GM23338 (cell line): Measurements from ENCODE around the gene CEP295NL. TPM values are rescaled to one million over a fixed set of nuclear protein-coding genes. Genes with fewer than 3 reads are reported as not detected.
A peak's percentile ranks its signal among the peaks of the same experiment; 100 is the strongest.

Source experiments
- ATAC-seq: fragments of 200-7000 bp; cut with Tn5 transposase; 3 replicates; pipeline ENCODE4 v1.9.1; 2020
- DNase-seq: peaks from one replicate; pipeline ENCODE4 v3.0.0-alpha.2; 2015; ENCODE audit warnings: low spot score
- H2AFZ ChIP-seq: fragments of 200-600 bp; sonication (generic); 2 replicates; pipeline ENCODE4 v1.8.0; 2016; ENCODE audit warnings: antibody characterized with exemption, mild to moderate bottlenecking, moderate library complexity
- H3F3A ChIP-seq: fragments of 200-600 bp; sonication (generic); replicated peaks from 2 replicates; pipeline ENCODE4 v1.8.0; 2017; ENCODE audit warnings: antibody characterized with exemption, mixed run types, low read depth
- H3K27ac ChIP-seq: fragments of 200-600 bp; sonication (generic); 2 replicates; pipeline ENCODE4 v1.6.1; 2016; ENCODE audit warnings: low read depth
- H3K27me3 ChIP-seq: fragments of 200-600 bp; sonication (generic); 2 replicates; pipeline ENCODE4 v1.8.0; 2016; ENCODE audit warnings: mild to moderate bottlenecking, mixed run types, moderate library complexity; ENCODE audit not compliant: insufficient read depth
- H3K36me3 ChIP-seq: fragments of 200-600 bp; sonication (generic); 2 replicates; pipeline ENCODE4 v1.8.0; 2016; ENCODE audit warnings: mild to moderate bottlenecking; ENCODE audit not compliant: insufficient read depth
- H3K4me1 ChIP-seq: fragments of 200-600 bp; sonication (generic); 2 replicates; pipeline ENCODE4 v1.8.0; 2016; ENCODE audit warnings: mild to moderate bottlenecking, moderate library complexity; ENCODE audit not compliant: insufficient read depth
- H3K4me2 ChIP-seq: fragments of 200-600 bp; sonication (generic); 2 replicates; pipeline ENCODE4 v1.7.1; 2017; ENCODE audit warnings: mixed run types
- H3K4me3 ChIP-seq: fragments of 200-600 bp; sonication (generic); 2 replicates; pipeline ENCODE4 v1.6.1; 2016; ENCODE audit warnings: mixed run types
- H3K79me2 ChIP-seq: fragments of 200-600 bp; sonication (generic); replicated peaks from 2 replicates; pipeline ENCODE4 v1.8.0; 2017; ENCODE audit warnings: mild to moderate bottlenecking; ENCODE audit not compliant: insufficient read depth
- H3K9me2 ChIP-seq: fragments of 200-600 bp; sonication (generic); 2 replicates; pipeline ENCODE4 v1.8.0; 2017; ENCODE audit not compliant: insufficient read depth
- H4K20me1 ChIP-seq: fragments of 200-600 bp; sonication (generic); replicated peaks from 2 replicates; pipeline ENCODE4 v1.8.0; 2017; ENCODE audit warnings: mild to moderate bottlenecking; ENCODE audit not compliant: insufficient read depth
- H3K27ac Mint-ChIP-seq: 2 replicates; pipeline ENCODE4 v1.8.0; 2020; ENCODE audit warnings: inconsistent platforms, mild to moderate bottlenecking, moderate library complexity, mixed read lengths
- H3K27me3 Mint-ChIP-seq: 3 replicates; pipeline ENCODE4 v1.8.0; 2022; ENCODE audit warnings: low read depth, mild to moderate bottlenecking, moderate library complexity, mixed read lengths, inconsistent platforms; ENCODE audit not compliant: insufficient read depth, poor library complexity
- H3K36me3 Mint-ChIP-seq: 3 replicates; pipeline ENCODE4 v1.8.0; 2021; ENCODE audit warnings: low read depth, mild to moderate bottlenecking, inconsistent platforms, moderate library complexity, mixed read lengths
- H3K4me1 Mint-ChIP-seq: 3 replicates; pipeline ENCODE4 v1.8.0; 2020; ENCODE audit warnings: mild to moderate bottlenecking, inconsistent platforms, mixed read lengths
- H3K4me3 Mint-ChIP-seq: 3 replicates; pipeline ENCODE4 v1.8.0; 2021; ENCODE audit warnings: moderate library complexity, mild to moderate bottlenecking, inconsistent platforms, mixed read lengths
- H3K9me3 Mint-ChIP-seq: 3 replicates; pipeline ENCODE4 v1.8.0; 2020; ENCODE audit warnings: moderate library complexity, mild to moderate bottlenecking, inconsistent platforms, mixed read lengths
- CREB1 ChIP-seq: fragments of 250-450 bp; sonication (Bioruptor Pico); IDR thresholded peaks from 2 replicates; pipeline ENCODE4 v1.5.0; 2020; ENCODE audit warnings: low read depth, mild to moderate bottlenecking, moderate library complexity
- EZH2phosphoT487 ChIP-seq: fragments of 200-600 bp; sonication (generic); IDR thresholded peaks from one replicate; pipeline ENCODE4 v1.8.1; 2018; ENCODE audit warnings: antibody characterized with exemption; ENCODE audit not compliant: unreplicated experiment
- JUNB ChIP-seq: IDR thresholded peaks from one replicate; pipeline ENCODE4 v1.6.1; 2016; ENCODE audit warnings: antibody characterized with exemption; ENCODE audit not compliant: unreplicated experiment
- NANOG ChIP-seq: IDR thresholded peaks from 2 replicates; pipeline ENCODE4 v1.6.1; 2016; ENCODE audit warnings: antibody characterized with exemption, borderline replicate concordance
- POLR2AphosphoS5 ChIP-seq: IDR thresholded peaks from 2 replicates; pipeline ENCODE4 v1.6.1; 2016; ENCODE audit warnings: antibody characterized with exemption, low read depth
- STAT1 ChIP-seq: IDR thresholded peaks from one replicate; pipeline ENCODE4 v1.6.1; 2016; ENCODE audit warnings: antibody characterized with exemption; ENCODE audit not compliant: unreplicated experiment
- ZNF331 ChIP-seq: fragments of 250-450 bp; sonication (Bioruptor Pico); IDR thresholded peaks from 2 replicates; pipeline ENCODE4 v1.5.0; 2020; ENCODE audit warnings: low read depth, mild to moderate bottlenecking, moderate library complexity
- polyA plus RNA-seq: library from polyadenylated mRNA; unstranded; fragments of >200 nt; fragmentation: Nextera tagmentation; extraction: Ambion mirVana; gene quantifications from 2 replicates; pipeline ENCODE4 v1.2.1, GENCODE V29; 2016
- total RNA-seq: library from RNA; depleted of rRNA; stranded (reverse); fragments of >200 nt; shearing (Covaris generic); gene quantifications from 2 replicates; pipeline ENCODE4 v1.2.3, GENCODE V29; 2014
- TF ChIP-seq, protein P1 (sequence below): fragments of 250-450 bp; sonication (Bioruptor Pico); IDR thresholded peaks from 2 replicates; pipeline ENCODE4 v1.5.0; 2020; ENCODE audit warnings: mild to moderate bottlenecking, moderate library complexity
- TF ChIP-seq, protein P2 (sequence below), 2 experiments: fragments of 200-600 bp in 1 of 2; sonication (generic) in 1 of 2; conservative IDR thresholded peaks; 2 replicates each; pipeline versions ENCODE4 v1.5.1 to v1.6.1; 2016 to 2017; ENCODE audit warnings: antibody characterized with exemption in 2 of 2, low read depth in 2 of 2, mild to moderate bottlenecking in 2 of 2, moderate library complexity in 1 of 2
- TF ChIP-seq, protein P3 (sequence below): IDR thresholded peaks from 2 replicates; pipeline ENCODE4 v1.6.1; 2016; ENCODE audit warnings: antibody characterized with exemption
- TF ChIP-seq, protein P4 (sequence below): IDR thresholded peaks from one replicate; pipeline ENCODE4 v1.6.1; 2018; ENCODE audit warnings: antibody characterized with exemption; ENCODE audit not compliant: unreplicated experiment

Gene CEP295NL
- total and polyA plus RNA-seq, 2 experiments from 2014 or later = 0.69 TPM; not detected in 1

DNA sequence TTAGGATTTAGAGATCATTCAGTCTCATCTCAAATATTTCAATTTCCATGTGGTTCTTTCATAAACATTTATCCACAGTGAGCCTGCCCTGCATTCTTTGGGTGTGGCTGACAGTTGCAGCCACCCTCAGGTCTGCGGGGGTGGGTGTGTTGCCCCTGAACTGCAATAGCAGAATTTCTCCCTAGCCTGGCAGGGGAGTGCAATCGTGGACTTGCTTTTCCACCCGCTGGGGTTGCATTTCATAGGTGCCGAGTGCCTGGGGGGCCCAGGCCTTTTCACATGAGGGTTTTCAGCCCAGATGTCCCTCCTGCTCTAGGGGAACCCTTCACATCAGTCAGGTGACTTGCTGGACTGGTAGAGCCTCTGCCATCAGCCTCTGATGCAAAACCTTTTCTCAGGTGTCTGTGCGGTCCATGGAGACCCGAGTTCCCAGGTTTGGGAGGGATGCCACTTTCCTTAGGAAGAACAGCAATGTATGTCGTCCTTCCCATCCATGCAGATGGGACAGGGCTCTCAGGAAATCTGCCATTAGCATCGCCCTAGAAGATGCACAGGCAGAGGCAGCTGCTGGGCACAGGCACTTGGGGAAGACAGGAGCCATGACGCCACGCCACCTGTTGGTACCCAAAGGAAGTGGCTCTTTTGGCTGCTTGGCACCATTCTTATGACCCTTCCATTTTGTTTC lies 60.0 kb downstream of the CEP295NL start:
- ATAC-seq (peak; percentile 10), DNase-seq (peak; percentile 86)
- Mint-ChIP-seq H3K4me1 (peaks cover 21% of the 10 kb centered on the region), H3K27me3 (peaks cover 8% of the 10 kb centered on the region), H3K4me3 (no peak overlapping the region), H3K9me3 (no peaks in the 10 kb centered on the region; the same call in 1 of the 3 replicates), H3K36me3 (no peaks in the 10 kb centered on the region; the same call in 1 of the 3 replicates), H3K27ac (peak overlapping the region; percentile 69; the same call in 1 of the 2 replicates)
- no peak for TF ChIP-seq POLR2AphosphoS5
- TF ChIP-seq, protein P1, sequence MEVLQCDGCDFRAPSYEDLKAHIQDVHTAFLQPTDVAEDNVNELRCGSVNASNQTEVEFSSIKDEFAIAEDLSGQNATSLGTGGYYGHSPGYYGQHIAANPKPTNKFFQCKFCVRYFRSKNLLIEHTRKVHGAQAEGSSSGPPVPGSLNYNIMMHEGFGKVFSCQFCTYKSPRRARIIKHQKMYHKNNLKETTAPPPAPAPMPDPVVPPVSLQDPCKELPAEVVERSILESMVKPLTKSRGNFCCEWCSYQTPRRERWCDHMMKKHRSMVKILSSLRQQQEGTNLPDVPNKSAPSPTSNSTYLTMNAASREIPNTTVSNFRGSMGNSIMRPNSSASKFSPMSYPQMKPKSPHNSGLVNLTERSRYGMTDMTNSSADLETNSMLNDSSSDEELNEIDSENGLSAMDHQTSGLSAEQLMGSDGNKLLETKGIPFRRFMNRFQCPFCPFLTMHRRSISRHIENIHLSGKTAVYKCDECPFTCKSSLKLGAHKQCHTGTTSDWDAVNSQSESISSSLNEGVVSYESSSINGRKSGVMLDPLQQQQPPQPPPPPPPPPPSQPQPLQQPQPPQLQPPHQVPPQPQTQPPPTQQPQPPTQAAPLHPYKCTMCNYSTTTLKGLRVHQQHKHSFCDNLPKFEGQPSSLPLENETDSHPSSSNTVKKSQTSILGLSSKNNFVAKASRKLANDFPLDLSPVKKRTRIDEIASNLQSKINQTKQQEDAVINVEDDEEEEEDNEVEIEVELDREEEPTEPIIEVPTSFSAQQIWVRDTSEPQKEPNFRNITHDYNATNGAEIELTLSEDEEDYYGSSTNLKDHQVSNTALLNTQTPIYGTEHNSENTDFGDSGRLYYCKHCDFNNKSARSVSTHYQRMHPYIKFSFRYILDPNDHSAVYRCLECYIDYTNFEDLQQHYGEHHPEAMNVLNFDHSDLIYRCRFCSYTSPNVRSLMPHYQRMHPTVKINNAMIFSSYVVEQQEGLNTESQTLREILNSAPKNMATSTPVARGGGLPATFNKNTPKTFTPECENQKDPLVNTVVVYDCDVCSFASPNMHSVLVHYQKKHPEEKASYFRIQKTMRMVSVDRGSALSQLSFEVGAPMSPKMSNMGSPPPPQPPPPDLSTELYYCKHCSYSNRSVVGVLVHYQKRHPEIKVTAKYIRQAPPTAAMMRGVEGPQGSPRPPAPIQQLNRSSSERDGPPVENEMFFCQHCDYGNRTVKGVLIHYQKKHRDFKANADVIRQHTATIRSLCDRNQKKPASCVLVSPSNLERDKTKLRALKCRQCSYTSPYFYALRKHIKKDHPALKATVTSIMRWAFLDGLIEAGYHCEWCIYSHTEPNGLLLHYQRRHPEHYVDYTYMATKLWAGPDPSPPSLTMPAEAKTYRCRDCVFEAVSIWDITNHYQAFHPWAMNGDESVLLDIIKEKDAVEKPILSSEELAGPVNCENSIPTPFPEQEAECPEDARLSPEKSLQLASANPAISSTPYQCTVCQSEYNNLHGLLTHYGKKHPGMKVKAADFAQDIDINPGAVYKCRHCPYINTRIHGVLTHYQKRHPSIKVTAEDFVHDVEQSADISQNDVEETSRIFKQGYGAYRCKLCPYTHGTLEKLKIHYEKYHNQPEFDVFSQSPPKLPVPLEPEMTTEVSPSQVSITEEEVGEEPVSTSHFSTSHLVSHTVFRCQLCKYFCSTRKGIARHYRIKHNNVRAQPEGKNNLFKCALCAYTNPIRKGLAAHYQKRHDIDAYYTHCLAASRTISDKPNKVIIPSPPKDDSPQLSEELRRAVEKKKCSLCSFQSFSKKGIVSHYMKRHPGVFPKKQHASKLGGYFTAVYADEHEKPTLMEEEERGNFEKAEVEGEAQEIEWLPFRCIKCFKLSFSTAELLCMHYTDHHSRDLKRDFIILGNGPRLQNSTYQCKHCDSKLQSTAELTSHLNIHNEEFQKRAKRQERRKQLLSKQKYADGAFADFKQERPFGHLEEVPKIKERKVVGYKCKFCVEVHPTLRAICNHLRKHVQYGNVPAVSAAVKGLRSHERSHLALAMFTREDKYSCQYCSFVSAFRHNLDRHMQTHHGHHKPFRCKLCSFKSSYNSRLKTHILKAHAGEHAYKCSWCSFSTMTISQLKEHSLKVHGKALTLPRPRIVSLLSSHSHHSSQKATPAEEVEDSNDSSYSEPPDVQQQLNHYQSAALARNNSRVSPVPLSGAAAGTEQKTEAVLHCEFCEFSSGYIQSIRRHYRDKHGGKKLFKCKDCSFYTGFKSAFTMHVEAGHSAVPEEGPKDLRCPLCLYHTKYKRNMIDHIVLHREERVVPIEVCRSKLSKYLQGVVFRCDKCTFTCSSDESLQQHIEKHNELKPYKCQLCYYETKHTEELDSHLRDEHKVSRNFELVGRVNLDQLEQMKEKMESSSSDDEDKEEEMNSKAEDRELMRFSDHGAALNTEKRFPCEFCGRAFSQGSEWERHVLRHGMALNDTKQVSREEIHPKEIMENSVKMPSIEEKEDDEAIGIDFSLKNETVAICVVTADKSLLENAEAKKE (CRISPR knock-in tag) = no peak
- TF ChIP-seq, protein P2, sequence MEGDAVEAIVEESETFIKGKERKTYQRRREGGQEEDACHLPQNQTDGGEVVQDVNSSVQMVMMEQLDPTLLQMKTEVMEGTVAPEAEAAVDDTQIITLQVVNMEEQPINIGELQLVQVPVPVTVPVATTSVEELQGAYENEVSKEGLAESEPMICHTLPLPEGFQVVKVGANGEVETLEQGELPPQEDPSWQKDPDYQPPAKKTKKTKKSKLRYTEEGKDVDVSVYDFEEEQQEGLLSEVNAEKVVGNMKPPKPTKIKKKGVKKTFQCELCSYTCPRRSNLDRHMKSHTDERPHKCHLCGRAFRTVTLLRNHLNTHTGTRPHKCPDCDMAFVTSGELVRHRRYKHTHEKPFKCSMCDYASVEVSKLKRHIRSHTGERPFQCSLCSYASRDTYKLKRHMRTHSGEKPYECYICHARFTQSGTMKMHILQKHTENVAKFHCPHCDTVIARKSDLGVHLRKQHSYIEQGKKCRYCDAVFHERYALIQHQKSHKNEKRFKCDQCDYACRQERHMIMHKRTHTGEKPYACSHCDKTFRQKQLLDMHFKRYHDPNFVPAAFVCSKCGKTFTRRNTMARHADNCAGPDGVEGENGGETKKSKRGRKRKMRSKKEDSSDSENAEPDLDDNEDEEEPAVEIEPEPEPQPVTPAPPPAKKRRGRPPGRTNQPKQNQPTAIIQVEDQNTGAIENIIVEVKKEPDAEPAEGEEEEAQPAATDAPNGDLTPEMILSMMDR (conservative IDR thresholded peaks at IDR 0.05; ENCODE audit: low read depth in 2 of 2) = peak; percentile 77 to 81
- 0 out of 2 replicates have a peak, but pooled peaks have one; percentile 31 for TF ChIP-seq CREB1
- TF ChIP-seq, protein P3, sequence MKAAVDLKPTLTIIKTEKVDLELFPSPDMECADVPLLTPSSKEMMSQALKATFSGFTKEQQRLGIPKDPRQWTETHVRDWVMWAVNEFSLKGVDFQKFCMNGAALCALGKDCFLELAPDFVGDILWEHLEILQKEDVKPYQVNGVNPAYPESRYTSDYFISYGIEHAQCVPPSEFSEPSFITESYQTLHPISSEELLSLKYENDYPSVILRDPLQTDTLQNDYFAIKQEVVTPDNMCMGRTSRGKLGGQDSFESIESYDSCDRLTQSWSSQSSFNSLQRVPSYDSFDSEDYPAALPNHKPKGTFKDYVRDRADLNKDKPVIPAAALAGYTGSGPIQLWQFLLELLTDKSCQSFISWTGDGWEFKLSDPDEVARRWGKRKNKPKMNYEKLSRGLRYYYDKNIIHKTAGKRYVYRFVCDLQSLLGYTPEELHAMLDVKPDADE = no peak
- TF ChIP-seq JUNB = no peak
- TF ChIP-seq NANOG = no peak
- no peak for TF ChIP-seq EZH2phosphoT487
- no peak for TF ChIP-seq STAT1
- TF ChIP-seq ZNF331 = no peak
- TF ChIP-seq, protein P4, sequence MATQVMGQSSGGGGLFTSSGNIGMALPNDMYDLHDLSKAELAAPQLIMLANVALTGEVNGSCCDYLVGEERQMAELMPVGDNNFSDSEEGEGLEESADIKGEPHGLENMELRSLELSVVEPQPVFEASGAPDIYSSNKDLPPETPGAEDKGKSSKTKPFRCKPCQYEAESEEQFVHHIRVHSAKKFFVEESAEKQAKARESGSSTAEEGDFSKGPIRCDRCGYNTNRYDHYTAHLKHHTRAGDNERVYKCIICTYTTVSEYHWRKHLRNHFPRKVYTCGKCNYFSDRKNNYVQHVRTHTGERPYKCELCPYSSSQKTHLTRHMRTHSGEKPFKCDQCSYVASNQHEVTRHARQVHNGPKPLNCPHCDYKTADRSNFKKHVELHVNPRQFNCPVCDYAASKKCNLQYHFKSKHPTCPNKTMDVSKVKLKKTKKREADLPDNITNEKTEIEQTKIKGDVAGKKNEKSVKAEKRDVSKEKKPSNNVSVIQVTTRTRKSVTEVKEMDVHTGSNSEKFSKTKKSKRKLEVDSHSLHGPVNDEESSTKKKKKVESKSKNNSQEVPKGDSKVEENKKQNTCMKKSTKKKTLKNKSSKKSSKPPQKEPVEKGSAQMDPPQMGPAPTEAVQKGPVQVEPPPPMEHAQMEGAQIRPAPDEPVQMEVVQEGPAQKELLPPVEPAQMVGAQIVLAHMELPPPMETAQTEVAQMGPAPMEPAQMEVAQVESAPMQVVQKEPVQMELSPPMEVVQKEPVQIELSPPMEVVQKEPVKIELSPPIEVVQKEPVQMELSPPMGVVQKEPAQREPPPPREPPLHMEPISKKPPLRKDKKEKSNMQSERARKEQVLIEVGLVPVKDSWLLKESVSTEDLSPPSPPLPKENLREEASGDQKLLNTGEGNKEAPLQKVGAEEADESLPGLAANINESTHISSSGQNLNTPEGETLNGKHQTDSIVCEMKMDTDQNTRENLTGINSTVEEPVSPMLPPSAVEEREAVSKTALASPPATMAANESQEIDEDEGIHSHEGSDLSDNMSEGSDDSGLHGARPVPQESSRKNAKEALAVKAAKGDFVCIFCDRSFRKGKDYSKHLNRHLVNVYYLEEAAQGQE = no peak
- no peaks in the 10 kb centered on the region for H3K27me3 ChIP-seq
- H3F3A ChIP-seq = 0 out of 2 replicates have a peak, but pooled peaks cover 3% of the 10 kb centered on the region
- H3K4me2 ChIP-seq = no peak overlapping the region
- peaks cover 3% of the 10 kb centered on the region; the same call in 1 of the 2 replicates for H3K36me3 ChIP-seq
- no peaks in the 10 kb centered on the region for H3K9me2 ChIP-seq
- peak overlapping the region; percentile 95 for H2AFZ ChIP-seq
- H3K4me3 ChIP-seq = no peak overlapping the region
- H4K20me1 ChIP-seq = peaks cover 16% of the 10 kb centered on the region
- H3K27ac ChIP-seq = no peak overlapping the region
- H3K4me1 ChIP-seq = peaks cover 13% of the 10 kb centered on the region
- peaks cover 19% of the 10 kb centered on the region for H3K79me2 ChIP-seq
